WTC11 (cell line): ENCODE measurements around the gene AIF1. TPM values are rescaled to one million over a fixed set of nuclear protein-coding genes. Genes with fewer than 3 reads are reported as not detected.

Experiments used
- ATAC-seq: fragments of 200-7000 bp; cut with Tn5 transposase; 2 replicates; pipeline ENCODE4 v1.10.0; 2021; ENCODE audit warnings: mild to moderate bottlenecking, moderate library complexity
- CTCF ChIA-PET: fragments of 300-600 bp; sonication (Branson Sonifier 250); formaldehyde crosslinking; loops from one replicate; lab custom pipeline; 2021; ENCODE audit warnings: antibody characterized with exemption; lab: Charles Lee
- POLR2A ChIA-PET: fragments of 350-600 bp; sonication (Branson Sonifier 250); formaldehyde crosslinking; loops from one replicate; lab custom pipeline; 2021; ENCODE audit warnings: antibody characterized with exemption; lab: Charles Lee
- DNase-seq: peaks from one replicate; pipeline ENCODE4 v3.0.0; 2021; ENCODE audit warnings: low spot score
- H3K27ac Mint-ChIP-seq: 2 replicates; pipeline ENCODE4 v1.8.0; 2021; ENCODE audit warnings: mixed read lengths
- H3K27me3 Mint-ChIP-seq: 2 replicates; pipeline ENCODE4 v1.8.0; 2021; ENCODE audit warnings: low read depth, mild to moderate bottlenecking, moderate library complexity, mixed read lengths
- H3K36me3 Mint-ChIP-seq: 2 replicates; pipeline ENCODE4 v1.8.0; 2021; ENCODE audit warnings: mixed read lengths
- H3K4me1 Mint-ChIP-seq: 2 replicates; pipeline ENCODE4 v1.8.0; 2022; ENCODE audit warnings: mixed read lengths
- H3K4me3 Mint-ChIP-seq: 2 replicates; pipeline ENCODE4 v1.8.0; 2021; ENCODE audit warnings: mild to moderate bottlenecking, moderate library complexity, mixed read lengths
- H3K9me3 Mint-ChIP-seq: 2 replicates; pipeline ENCODE4 v1.8.0; 2021; ENCODE audit warnings: mixed read lengths
- CREM ChIP-seq: sonication (generic); formaldehyde crosslinking; IDR thresholded peaks from 2 replicates; pipeline ENCODE4 v1.8.1; 2022; ENCODE audit warnings: mild to moderate bottlenecking, missing genetic modification reagents, moderate library complexity
- CTCF ChIP-seq: fragments of 200-600 bp; IDR thresholded peaks from 2 replicates; pipeline ENCODE4 v1.8.0; 2022; ENCODE audit warnings: antibody characterized with exemption
- EMX1 ChIP-seq: fragments of 250-450 bp; sonication (Bioruptor Pico); IDR thresholded peaks from 2 replicates; pipeline ENCODE4 v1.8.0; 2021; ENCODE audit warnings: mild to moderate bottlenecking
- ERG ChIP-seq: fragments of 250-450 bp; sonication (Bioruptor Pico); IDR thresholded peaks from 2 replicates; pipeline ENCODE4 v1.8.0; 2021; ENCODE audit warnings: mild to moderate bottlenecking
- FOXJ3 ChIP-seq: sonication (generic); formaldehyde crosslinking; IDR thresholded peaks from 2 replicates; pipeline ENCODE4 v1.9.0; 2021; ENCODE audit warnings: missing genetic modification reagents, mild to moderate bottlenecking, borderline replicate concordance
- FOXK1 ChIP-seq: sonication (generic); formaldehyde crosslinking; IDR thresholded peaks from 2 replicates; pipeline ENCODE4 v1.8.0; 2022; ENCODE audit warnings: mild to moderate bottlenecking, moderate library complexity, missing genetic modification reagents
- FOXP4 ChIP-seq: sonication (generic); formaldehyde crosslinking; IDR thresholded peaks from 2 replicates; pipeline ENCODE4 v1.8.0; 2022; ENCODE audit warnings: mild to moderate bottlenecking, missing genetic modification reagents
- GABPB1 ChIP-seq: sonication (generic); formaldehyde crosslinking; IDR thresholded peaks from 2 replicates; pipeline ENCODE4 v1.8.1; 2023; ENCODE audit warnings: mild to moderate bottlenecking, missing genetic modification reagents
- MXD4 ChIP-seq: fragments of 250-450 bp; sonication (Bioruptor Pico); IDR thresholded peaks from 2 replicates; pipeline ENCODE4 v1.8.0; 2021; ENCODE audit warnings: mild to moderate bottlenecking, moderate library complexity, borderline replicate concordance
- NR2C2 ChIP-seq: sonication (generic); formaldehyde crosslinking; IDR thresholded peaks from 2 replicates; pipeline ENCODE4 v1.8.0; 2022; ENCODE audit warnings: mild to moderate bottlenecking, missing genetic modification reagents
- OVOL2 ChIP-seq: fragments of 250-450 bp; sonication (Bioruptor Pico); IDR thresholded peaks from 2 replicates; pipeline ENCODE4 v1.9.0; 2021; ENCODE audit warnings: mild to moderate bottlenecking, borderline replicate concordance
- SP1 ChIP-seq: sonication (generic); formaldehyde crosslinking; conservative IDR thresholded peaks from 2 replicates; pipeline ENCODE4 v1.8.1; 2022; ENCODE audit warnings: missing genetic modification reagents
- TCF7 ChIP-seq: sonication (generic); formaldehyde crosslinking; IDR thresholded peaks from 2 replicates; pipeline ENCODE4 v1.8.0; 2022; ENCODE audit warnings: mild to moderate bottlenecking, low read depth, missing genetic modification reagents, moderate library complexity
- ZMAT4 ChIP-seq: fragments of 250-450 bp; sonication (Bioruptor Pico); IDR thresholded peaks from 2 replicates; pipeline ENCODE4 v1.9.0; 2021; ENCODE audit warnings: mild to moderate bottlenecking
- ZNF423 ChIP-seq: fragments of 250-450 bp; sonication (Bioruptor Pico); IDR thresholded peaks from 2 replicates; pipeline ENCODE4 v2.1.2; 2022; ENCODE audit warnings: mild to moderate bottlenecking, moderate library complexity
- ZNF532 ChIP-seq: fragments of 250-450 bp; sonication (Bioruptor Pico); IDR thresholded peaks from 2 replicates; pipeline ENCODE4 v1.9.0; 2021; ENCODE audit warnings: mild to moderate bottlenecking, borderline replicate concordance
- total RNA-seq: library from RNA; stranded (reverse); gene quantifications from 3 replicates; pipeline ENCODE4 v1.2.3, GENCODE V29; 2021

Gene AIF1
- total RNA-seq, 1 experiment from 2014 or later: 5.4 TPM

- ATAC-seq (peak; percentile 59), DNase-seq (no peak)
- Mint-ChIP-seq H3K9me3 (no peaks in the 10 kb centered on the region), H3K27me3 (peaks cover 32% of the 10 kb centered on the region), H3K4me1 (peaks cover 21% of the 10 kb centered on the region), H3K4me3 (no peak overlapping the region), H3K27ac (no peak overlapping the region), H3K36me3 (no peaks in the 10 kb centered on the region)
- no peak for TF ChIP-seq EMX1
- TF ChIP-seq SP1 (CRISPR knock-in tag): no peak
- POLR2A ChIA-PET: no interaction called here
- CTCF ChIA-PET: interaction anchor here (0.6 to 15.1 kb wide), 13 partner anchors 8 to 132 kb away, joined by 3 to 293 read pairs (median 3); partner anchors contain the start of genes ATP6V1G2, LST1, LTB and NCR3
These were observed 40.6 kb upstream of the AIF1 start for GRCh38 chr6:31574106-31575061.

- POLR2A ChIA-PET: interaction anchor here (1.1 kb wide), 1 partner anchor 29 kb away, joined by 3 read pairs; the partner anchor contains the start of gene ATP6V1G2
- no peak for TF ChIP-seq ERG (CRISPR knock-in tag)
- no peak for TF ChIP-seq CTCF
- no peak for TF ChIP-seq FOXP4
- TF ChIP-seq FOXJ3 (CRISPR knock-in tag): no peak
- TF ChIP-seq TCF7 (CRISPR knock-in tag): no peak
- no peak for TF ChIP-seq ZNF423
- TF ChIP-seq CREM: no peak
- no peak for TF ChIP-seq NR2C2 (CRISPR knock-in tag)
- TF ChIP-seq, all 79 proteins: peak for 0
- no peak for ATAC-seq
- Mint-ChIP-seq H3K27me3 (peaks cover 40% of the 10 kb centered on the region), H3K27ac (no peak within 1 kb of the TSS), H3K36me3 (no peaks in the 10 kb centered on the region), H3K9me3 (no peaks in the 10 kb centered on the region), H3K4me1 (peaks cover 29% of the 10 kb centered on the region), H3K4me3 (no peak within 1 kb of the TSS)
- CTCF ChIA-PET: interaction anchor here (0.6 to 15.1 kb wide), 7 partner anchors 10 to 133 kb away, joined by 3 to 293 read pairs (median 21); partner anchors contain the start of genes ATP6V1G2, LST1, NCR3 and NFKBIL1
- no peak for DNase-seq
These were observed 39.6 kb upstream of the AIF1 start, which contains the start of gene TNF for GRCh38 chr6:31575335-31575901. Gene TNF (plus strand): TSS chr6:31575565. CDS start chr6:31575742, 177 bp downstream.

- Mint-ChIP-seq H3K27ac (no peak overlapping the region), H3K4me1 (peaks cover 33% of the 10 kb centered on the region), H3K4me3 (no peak overlapping the region), H3K9me3 (no peaks in the 10 kb centered on the region), H3K27me3 (peaks cover 46% of the 10 kb centered on the region), H3K36me3 (no peaks in the 10 kb centered on the region)
- POLR2A ChIA-PET: interaction anchor here (1.1 kb wide), 1 partner anchor 30 kb away, joined by 3 read pairs; the partner anchor contains the start of gene ATP6V1G2
- CTCF ChIA-PET: interaction anchor here (0.7 to 15.1 kb wide), 8 partner anchors 9 to 134 kb away, joined by 4 to 293 read pairs (median 8); partner anchors contain the start of genes ATP6V1G2, LST1, NCR3 and NFKBIL1
- DNase-seq: no peak
- ATAC-seq: no peak
- TF ChIP-seq GABPB1 (CRISPR knock-in tag) (no peak), ZNF532 (CRISPR knock-in tag) (no peak), ERG (CRISPR knock-in tag) (no peak), MXD4 (CRISPR knock-in tag) (no peak), FOXK1 (CRISPR knock-in tag) (no peak), OVOL2 (CRISPR knock-in tag) (no peak), ZMAT4 (CRISPR knock-in tag) (no peak)
These were observed 38.9 kb upstream of the AIF1 start for GRCh38 chr6:31575952-31576685.
